HFFc6 (cell line): ENCODE results near the gene TIMM9. TPM values are rescaled to one million over a fixed set of nuclear protein-coding genes. Genes with fewer than 3 reads are reported as not detected.
A peak's percentile ranks its signal among the peaks of the same experiment; 100 is the strongest.

Experiments
- DNase-seq: peaks from one replicate; pipeline ENCODE4 v3.0.0-alpha.2; 2018
- H3K27ac Mint-ChIP-seq: 2 replicates; pipeline ENCODE4 v1.8.0; 2020; ENCODE audit warnings: mild to moderate bottlenecking, mixed read lengths
- H3K27me3 Mint-ChIP-seq: 2 replicates; pipeline ENCODE4 v1.8.0; 2021; ENCODE audit warnings: mild to moderate bottlenecking, moderate library complexity, mixed read lengths; ENCODE audit not compliant: insufficient read depth
- H3K36me3 Mint-ChIP-seq: 2 replicates; pipeline ENCODE4 v1.8.0; 2021; ENCODE audit warnings: low read depth, mixed read lengths
- H3K4me1 Mint-ChIP-seq: 2 replicates; pipeline ENCODE4 v1.8.0; 2020; ENCODE audit warnings: low read depth, mixed read lengths
- H3K4me3 Mint-ChIP-seq: 2 replicates; pipeline ENCODE4 v1.8.0; 2020; ENCODE audit warnings: mild to moderate bottlenecking, moderate library complexity, mixed read lengths
- H3K9me3 Mint-ChIP-seq: 2 replicates; pipeline ENCODE4 v1.8.0; 2020; ENCODE audit warnings: mild to moderate bottlenecking, mixed read lengths
- CTCF ChIP-seq: fragments of 200-600 bp; sonication (generic); IDR thresholded peaks from 2 replicates; pipeline ENCODE4 v1.5.0; 2021; ENCODE audit warnings: antibody characterized with exemption, mild to moderate bottlenecking
- total RNA-seq, 6 experiments: library from RNA; stranded (reverse); fragmentation: NEBNext Ultra II Directional; extraction: Animal tissue kit (Norgen Biotek cat#: 25700); gene quantifications; 2 replicates in 1 of 6; 3 replicates in 5 of 6; pipeline ENCODE4 v1.2.3, GENCODE V29; 2021

The TIMM9 gene
- total RNA-seq, 6 experiments from 2014 or later, result 34.2 to 41.8 (median 39.2) TPM

GRCh38 chr14:58415636-58416547 is 11.4 kb downstream of the TIMM9 start:
- Mint-ChIP-seq H3K4me1 (no peaks in the 10 kb centered on the region), H3K27ac (no peak overlapping the region), H3K9me3 (no peaks in the 10 kb centered on the region), H3K36me3 (peaks cover 27% of the 10 kb centered on the region), H3K4me3 (no peak overlapping the region), H3K27me3 (no peaks in the 10 kb centered on the region)
- TF ChIP-seq CTCF, result peak; percentile 38
- no peak for DNase-seq

DNA sequence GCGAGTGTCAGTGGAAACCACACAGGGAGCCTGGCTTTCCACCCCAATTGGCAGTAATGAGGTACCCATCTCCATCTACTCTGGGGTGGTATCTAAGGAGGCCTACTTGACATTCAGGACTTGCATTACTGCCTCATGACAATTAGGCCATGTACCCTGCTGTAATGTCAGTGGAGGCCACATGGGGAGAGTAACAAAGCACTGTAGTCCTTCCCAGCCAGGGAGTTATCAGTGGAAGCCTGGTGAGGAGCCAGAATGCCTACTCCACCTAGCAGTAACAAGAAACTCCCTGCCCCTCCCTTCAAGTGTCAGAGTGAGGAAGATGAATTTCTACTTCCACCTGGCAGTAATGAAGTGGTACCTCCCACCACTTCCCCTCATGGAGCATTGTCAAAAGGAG is 12.5 kb downstream of the TIMM9 start:
- no peak for DNase-seq
- H3K27me3 Mint-ChIP-seq, result no peaks in the 10 kb centered on the region
- H3K9me3 Mint-ChIP-seq, result no peaks in the 10 kb centered on the region
- TF ChIP-seq CTCF, result no peak
- H3K27ac Mint-ChIP-seq, result no peak overlapping the region
- H3K4me3 Mint-ChIP-seq, result no peak overlapping the region
- H3K4me1 Mint-ChIP-seq, result no peaks in the 10 kb centered on the region
- peaks cover 31% of the 10 kb centered on the region for H3K36me3 Mint-ChIP-seq

DNA sequence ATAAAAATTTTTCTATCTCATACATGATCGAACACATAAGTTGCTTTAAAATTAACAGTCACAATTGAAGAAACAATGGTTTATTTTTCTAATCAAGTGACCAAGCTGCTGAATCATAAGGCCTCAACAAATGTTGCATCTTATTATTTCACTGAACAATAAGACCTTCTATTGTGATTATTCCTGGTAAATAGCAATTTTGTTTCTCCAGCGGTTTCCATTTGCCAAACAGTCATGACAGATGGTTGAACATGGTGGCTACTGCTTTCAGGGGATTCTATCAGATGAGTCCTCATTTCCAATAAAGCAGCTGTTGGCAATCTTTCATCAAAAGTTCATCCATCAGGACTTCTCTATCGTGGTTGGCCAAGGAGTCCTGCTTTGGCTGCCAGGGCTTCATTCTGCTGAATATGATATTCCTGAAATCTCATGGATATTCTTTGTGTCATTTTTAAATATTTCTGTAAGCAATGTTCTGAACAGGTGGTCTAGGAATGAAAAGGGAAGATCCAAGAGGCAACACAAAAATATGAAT is 18.6 kb downstream of the TIMM9 start:
- Mint-ChIP-seq H3K36me3 (peaks cover 29% of the 10 kb centered on the region), H3K4me3 (no peak overlapping the region), H3K4me1 (no peaks in the 10 kb centered on the region), H3K27ac (no peak overlapping the region), H3K27me3 (no peaks in the 10 kb centered on the region; the same call in 1 of the 2 replicates), H3K9me3 (no peaks in the 10 kb centered on the region)
- DNase-seq, result no peak
- TF ChIP-seq CTCF, result no peak

GRCh38 chr14:58401587-58401986 is 25.7 kb downstream of the TIMM9 start:
- H3K4me3 Mint-ChIP-seq, result no peak overlapping the region
- H3K9me3 Mint-ChIP-seq, result no peaks in the 10 kb centered on the region
- no peaks in the 10 kb centered on the region for H3K4me1 Mint-ChIP-seq
- no peaks in the 10 kb centered on the region for H3K27me3 Mint-ChIP-seq
- DNase-seq, result no peak
- H3K27ac Mint-ChIP-seq, result no peak overlapping the region
- TF ChIP-seq CTCF, result peak; percentile 13; the same call in 1 of the 2 replicates
- H3K36me3 Mint-ChIP-seq, result 0 out of 2 replicates have a peak, but pooled peaks cover 1% of the 10 kb centered on the region

DNA sequence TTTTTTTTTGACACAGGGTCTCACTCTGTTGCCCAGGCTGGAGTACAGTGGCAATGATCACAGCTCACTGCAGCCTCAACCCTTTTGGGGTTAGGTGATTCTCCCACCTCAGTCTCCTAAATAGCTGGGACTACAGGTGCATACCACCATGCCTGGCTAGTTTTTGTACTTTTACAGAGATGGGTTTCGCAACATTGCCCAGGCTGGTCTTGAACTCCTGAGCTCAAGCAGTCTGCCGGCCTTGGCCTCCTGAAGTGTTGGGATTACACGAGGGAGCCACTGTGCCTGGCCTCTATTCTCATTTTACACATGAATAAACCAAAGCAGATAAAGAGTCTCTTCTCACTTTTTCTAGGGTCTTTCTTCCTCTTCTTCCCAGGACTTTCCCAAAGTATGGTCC is 28.4 kb downstream of the TIMM9 start:
- Mint-ChIP-seq H3K4me1 (no peaks in the 10 kb centered on the region), H3K27ac (no peak overlapping the region), H3K9me3 (no peaks in the 10 kb centered on the region), H3K27me3 (no peaks in the 10 kb centered on the region; the same call in 1 of the 2 replicates), H3K36me3 (no peaks in the 10 kb centered on the region), H3K4me3 (no peak overlapping the region)
- no peak for DNase-seq
- TF ChIP-seq CTCF, result no peak
